ENCODE data around the gene PLEKHA4. TPM values are rescaled to one million over a fixed set of nuclear protein-coding genes. Genes with fewer than 3 reads are reported as not detected.
A peak's percentile ranks its signal among the peaks of the same experiment; 100 is the strongest.

The PLEKHA4 gene
- total and polyA plus RNA-seq, 2 of the 13 experiments (the other 11 are each of a cell fraction or from before 2014, with no cell fraction given), result 4.8 to 6.0 TPM

DNA sequence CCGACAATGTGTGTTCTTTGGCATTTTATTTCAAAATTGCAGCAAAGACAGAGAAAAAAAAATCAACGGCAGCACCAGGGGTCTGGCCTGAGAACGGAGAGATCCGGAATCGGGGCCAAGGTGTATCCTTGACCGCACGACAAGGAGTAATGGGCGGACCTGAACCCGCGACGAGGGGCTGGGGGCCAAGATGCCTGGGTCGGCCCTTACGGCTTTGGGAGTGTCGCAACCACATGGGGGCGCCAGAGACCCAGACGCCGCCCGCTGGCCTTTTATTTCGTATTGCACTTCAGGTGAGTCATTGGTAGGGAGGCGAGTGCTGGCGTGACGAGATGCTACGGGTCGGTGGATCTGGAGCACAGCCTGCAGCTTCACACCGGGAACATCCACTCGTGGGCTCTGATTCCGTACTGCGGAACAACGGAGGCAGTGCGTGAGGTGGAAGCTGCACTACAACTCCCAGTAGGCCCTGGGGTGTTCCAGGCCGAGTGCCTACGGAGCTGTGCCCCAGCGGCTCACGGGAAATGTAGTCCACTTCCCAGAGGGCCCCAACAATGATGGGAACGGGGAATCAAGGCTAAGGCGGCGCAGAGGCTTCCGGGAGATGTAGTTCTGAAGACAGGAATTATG is 73.2 kb downstream of the PLEKHA4 start (continued):
- TF ChIP-seq ZNF124 (CRISPR knock-in tag; IDR thresholded peaks at IDR 0.05) (peak; percentile 31; the same call in 1 of the 2 replicates), IKZF1 (IDR thresholded peaks at IDR 0.05) (no peak), CC2D1A (CRISPR knock-in tag; IDR thresholded peaks at IDR 0.05) (no peak), CAMTA2 (CRISPR knock-in tag; IDR thresholded peaks at IDR 0.05; ENCODE audit: borderline replicate concordance) (no peak), NR2F6 (IDR thresholded peaks at IDR 0.05) (no peak), NR2F6 (CRISPR knock-in tag; IDR thresholded peaks at IDR 0.05) (no peak), ZNF350 (CRISPR knock-in tag; IDR thresholded peaks at IDR 0.05; ENCODE audit: borderline replicate concordance, low read depth) (peak; percentile 52; the same call in 1 of the 2 replicates), FOXC1 (CRISPR knock-in tag; IDR thresholded peaks at IDR 0.05; ENCODE audit: borderline replicate concordance) (no peak), SP4 (CRISPR knock-in tag; IDR thresholded peaks at IDR 0.05) (peak; percentile 48; the same call in 1 of the 2 replicates), ZNF205 (CRISPR knock-in tag; IDR thresholded peaks at IDR 0.05) (peak; percentile 66), CBX2 (IDR thresholded peaks at IDR 0.05; ENCODE audit: low read depth, low read length) (no peak), CBX2 (CRISPR knock-in tag; IDR thresholded peaks at IDR 0.05; ENCODE audit: low read depth) (no peak), SMAD1 (CRISPR knock-in tag; IDR thresholded peaks at IDR 0.05; ENCODE audit: borderline replicate concordance, low read depth) (no peak), ZC3H13 (CRISPR knock-in tag; IDR thresholded peaks at IDR 0.05) (no peak), SMAD3 (CRISPR knock-in tag; IDR thresholded peaks at IDR 0.05) (peak; percentile 70; the same call in 1 of the 2 replicates), EHMT2 (IDR thresholded peaks at IDR 0.05; ENCODE audit: borderline replicate concordance, low read depth, low read length) (no peak), THYN1 (CRISPR knock-in tag; IDR thresholded peaks at IDR 0.05; ENCODE audit: borderline replicate concordance, low read depth) (no peak), ZNF501 (CRISPR knock-in tag; IDR thresholded peaks at IDR 0.05) (peak; percentile 86), HNRNPLL (IDR thresholded peaks at IDR 0.05; ENCODE audit: low read depth, low read length, poor library complexity, severe bottlenecking) (peak; percentile 60), NFE2L2 (IDR thresholded peaks at IDR 0.05; ENCODE audit: low read length) (no peak), NFE2L1 (CRISPR knock-in tag; IDR thresholded peaks at IDR 0.05; ENCODE audit: borderline replicate concordance) (no peak)
- TF ChIP-seq, protein P1, sequence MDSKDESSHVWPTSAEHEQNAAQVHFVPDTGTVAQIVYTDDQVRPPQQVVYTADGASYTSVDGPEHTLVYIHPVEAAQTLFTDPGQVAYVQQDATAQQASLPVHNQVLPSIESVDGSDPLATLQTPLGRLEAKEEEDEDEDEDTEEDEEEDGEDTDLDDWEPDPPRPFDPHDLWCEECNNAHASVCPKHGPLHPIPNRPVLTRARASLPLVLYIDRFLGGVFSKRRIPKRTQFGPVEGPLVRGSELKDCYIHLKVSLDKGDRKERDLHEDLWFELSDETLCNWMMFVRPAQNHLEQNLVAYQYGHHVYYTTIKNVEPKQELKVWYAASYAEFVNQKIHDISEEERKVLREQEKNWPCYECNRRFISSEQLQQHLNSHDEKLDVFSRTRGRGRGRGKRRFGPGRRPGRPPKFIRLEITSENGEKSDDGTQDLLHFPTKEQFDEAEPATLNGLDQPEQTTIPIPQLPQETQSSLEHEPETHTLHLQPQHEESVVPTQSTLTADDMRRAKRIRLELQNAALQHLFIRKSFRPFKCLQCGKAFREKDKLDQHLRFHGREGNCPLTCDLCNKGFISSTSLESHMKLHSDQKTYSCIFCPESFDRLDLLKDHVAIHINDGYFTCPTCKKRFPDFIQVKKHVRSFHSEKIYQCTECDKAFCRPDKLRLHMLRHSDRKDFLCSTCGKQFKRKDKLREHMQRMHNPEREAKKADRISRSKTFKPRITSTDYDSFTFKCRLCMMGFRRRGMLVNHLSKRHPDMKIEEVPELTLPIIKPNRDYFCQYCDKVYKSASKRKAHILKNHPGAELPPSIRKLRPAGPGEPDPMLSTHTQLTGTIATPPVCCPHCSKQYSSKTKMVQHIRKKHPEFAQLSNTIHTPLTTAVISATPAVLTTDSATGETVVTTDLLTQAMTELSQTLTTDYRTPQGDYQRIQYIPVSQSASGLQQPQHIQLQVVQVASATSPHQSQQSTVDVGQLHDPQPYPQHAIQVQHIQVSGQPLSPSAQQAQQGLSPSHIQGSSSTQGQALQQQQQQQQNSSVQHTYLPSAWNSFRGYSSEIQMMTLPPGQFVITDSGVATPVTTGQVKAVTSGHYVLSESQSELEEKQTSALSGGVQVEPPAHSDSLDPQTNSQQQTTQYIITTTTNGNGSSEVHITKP (CRISPR knock-in tag; IDR thresholded peaks at IDR 0.05; ENCODE audit: low read depth), result no peak
- TF ChIP-seq, protein P2, sequence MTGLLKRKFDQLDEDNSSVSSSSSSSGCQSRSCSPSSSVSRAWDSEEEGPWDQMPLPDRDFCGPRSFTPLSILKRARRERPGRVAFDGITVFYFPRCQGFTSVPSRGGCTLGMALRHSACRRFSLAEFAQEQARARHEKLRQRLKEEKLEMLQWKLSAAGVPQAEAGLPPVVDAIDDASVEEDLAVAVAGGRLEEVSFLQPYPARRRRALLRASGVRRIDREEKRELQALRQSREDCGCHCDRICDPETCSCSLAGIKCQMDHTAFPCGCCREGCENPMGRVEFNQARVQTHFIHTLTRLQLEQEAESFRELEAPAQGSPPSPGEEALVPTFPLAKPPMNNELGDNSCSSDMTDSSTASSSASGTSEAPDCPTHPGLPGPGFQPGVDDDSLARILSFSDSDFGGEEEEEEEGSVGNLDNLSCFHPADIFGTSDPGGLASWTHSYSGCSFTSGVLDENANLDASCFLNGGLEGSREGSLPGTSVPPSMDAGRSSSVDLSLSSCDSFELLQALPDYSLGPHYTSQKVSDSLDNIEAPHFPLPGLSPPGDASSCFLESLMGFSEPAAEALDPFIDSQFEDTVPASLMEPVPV (CRISPR knock-in tag; IDR thresholded peaks at IDR 0.05), result no peak
- TF ChIP-seq, protein P3, sequence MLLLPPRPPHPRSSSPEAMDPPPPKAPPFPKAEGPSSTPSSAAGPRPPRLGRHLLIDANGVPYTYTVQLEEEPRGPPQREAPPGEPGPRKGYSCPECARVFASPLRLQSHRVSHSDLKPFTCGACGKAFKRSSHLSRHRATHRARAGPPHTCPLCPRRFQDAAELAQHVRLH (CRISPR knock-in tag; IDR thresholded peaks at IDR 0.05; ENCODE audit: borderline replicate concordance, low read depth), result peak; percentile 72; the same call in 1 of the 2 replicates
- TF ChIP-seq, protein P4, sequence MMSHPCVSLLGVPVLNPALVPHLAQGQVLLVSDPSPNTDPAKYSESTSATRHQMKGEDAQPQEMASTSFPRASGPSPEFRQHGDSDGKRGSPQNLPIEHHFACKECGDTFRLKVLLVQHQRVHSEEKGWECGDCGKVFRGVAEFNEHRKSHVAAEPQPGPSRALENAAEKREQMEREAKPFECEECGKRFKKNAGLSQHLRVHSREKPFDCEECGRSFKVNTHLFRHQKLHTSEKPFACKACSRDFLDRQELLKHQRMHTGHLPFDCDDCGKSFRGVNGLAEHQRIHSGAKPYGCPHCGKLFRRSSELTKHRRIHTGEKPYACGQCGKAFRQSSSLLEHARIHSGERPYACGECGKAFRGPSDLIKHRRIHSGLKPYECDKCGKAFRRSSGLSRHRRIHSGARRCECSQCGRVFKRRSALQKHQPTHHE (CRISPR knock-in tag; IDR thresholded peaks at IDR 0.05; ENCODE audit: borderline replicate concordance), result no peak
